HG03097 (cell line): ENCODE results near the gene STAB2.
"Not testable (repeated sequence)": the region's sequence is repeated elsewhere in the genome, so short reads cannot be mapped to it uniquely, and the experiment has no call there.

Experiments used
- ATAC-seq: cut with Tn5 transposase; IDR thresholded peaks from one replicate; pipeline ENCODE4 v1.9.1; 2021; ENCODE audit not compliant: unreplicated experiment, low FRiP score

Gene STAB2

DNA sequence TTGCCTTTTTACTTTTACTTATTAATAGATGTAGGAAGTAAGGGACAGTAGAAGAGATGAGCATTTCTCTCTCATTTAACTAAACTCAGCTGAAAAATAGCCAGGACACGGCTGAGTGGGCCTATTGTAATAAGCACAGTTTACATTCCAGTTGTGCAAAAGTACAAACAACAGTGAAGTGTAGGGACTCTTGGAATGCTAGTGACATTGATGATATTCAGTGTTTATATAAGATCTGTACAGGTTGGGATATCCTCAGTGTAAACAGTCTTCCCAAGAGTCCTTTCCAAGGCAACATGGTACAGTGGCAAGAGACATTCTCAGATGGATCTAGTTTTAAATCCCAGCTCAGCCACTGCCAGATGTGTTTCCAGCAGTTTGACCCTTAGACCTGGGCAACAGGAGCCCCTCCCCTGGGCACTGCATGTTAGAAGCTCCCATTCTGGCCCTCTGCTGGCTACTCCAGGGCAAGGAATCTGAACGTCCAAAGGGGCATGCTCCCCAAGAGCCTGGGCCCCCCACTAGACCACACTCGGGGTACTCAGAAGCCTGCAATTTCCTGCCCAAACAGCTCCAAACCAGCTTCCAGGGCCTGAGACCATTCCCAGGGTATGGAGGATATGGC lies 55.3 kb downstream of the STAB2 start:
- no peak for ATAC-seq

DNA sequence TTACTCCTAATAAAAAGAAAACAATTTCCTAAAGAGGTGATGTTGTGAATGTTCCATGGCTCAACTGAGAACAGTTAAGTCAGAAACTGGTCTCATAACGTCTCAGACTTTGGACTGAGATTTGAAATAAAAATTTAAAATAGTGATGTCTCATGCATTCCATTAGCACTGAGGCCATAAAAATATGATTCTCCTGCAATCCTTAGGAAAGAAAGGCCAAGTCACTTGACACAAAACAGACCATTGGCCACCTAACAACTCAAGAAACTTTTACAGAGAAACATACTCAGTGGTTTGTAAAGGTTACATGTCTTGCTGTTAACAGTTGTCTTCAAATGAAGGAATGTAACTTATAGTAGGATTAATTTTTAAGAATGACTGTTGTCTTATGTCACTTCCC lies 58.1 kb downstream of the STAB2 start:
- ATAC-seq: no peak

DNA sequence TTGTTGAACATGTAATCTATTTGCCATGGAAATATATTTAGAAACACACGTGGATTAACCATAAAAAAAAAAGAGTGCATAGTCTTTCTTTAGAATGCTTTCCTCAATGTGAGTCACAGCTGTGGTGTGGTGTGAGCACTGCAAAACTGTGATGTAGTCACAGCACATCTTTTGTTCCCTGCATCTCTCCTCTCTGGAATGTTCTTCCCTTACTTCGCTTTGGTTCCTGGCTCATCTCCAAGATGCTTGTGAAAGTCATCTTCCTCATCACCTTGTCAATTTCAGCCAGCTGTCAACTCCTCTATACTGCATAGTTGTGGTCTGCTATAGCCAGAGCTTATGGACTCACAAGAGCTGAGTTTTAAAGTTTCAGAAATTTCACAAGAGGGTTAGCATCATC lies 60.2 kb downstream of the STAB2 start:
- ATAC-seq: no peak

DNA sequence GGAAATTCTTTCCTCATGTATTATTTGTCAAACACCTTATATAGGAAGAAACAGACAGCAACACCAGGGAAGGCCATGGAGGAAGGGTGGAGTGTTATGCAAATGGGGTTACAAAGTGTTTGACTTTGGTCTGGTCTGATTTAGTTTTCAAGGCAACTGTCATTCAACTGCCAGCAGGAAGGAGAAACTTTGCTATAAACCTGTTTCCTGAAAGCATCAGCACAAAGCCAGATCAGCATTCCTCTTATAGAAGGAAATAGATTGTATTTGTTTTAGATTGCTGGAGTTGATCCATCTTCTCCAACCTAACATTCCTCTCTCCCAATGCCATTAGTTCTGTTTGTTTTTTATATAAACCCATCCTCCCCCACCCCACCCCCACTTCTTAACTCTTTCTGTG lies 65.7 kb downstream of the STAB2 start:
- no peak for ATAC-seq

DNA sequence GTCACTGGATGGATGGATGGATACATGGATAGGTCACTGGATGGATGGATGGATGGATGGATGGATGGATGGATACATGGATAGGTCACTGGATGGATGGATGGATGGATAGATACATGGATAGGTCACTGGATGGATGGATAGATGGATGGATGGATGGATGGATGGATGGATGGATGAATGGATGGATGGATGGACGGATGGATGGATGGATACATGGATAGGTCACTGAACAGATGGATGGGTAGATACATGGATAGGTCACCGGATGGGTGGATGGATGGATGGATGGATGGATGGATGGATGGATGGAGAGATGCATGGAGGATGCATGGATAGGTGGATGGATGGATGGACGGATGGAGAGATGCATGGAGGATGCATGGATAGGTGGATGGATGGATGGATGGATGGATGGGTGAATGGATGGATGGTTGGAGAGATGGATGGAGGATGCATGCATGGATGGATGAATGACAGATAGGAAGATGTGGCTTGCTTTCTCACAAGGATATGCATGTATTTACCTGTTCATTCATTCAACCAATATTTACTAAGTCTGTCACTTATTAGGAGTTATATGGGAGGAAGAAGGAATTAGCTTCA lies 66.6 kb downstream of the STAB2 start:
- ATAC-seq: not testable (repeated sequence)

GRCh38 chr12:103654816-103655215 lies 67.7 kb downstream of the STAB2 start:
- ATAC-seq: no peak

DNA sequence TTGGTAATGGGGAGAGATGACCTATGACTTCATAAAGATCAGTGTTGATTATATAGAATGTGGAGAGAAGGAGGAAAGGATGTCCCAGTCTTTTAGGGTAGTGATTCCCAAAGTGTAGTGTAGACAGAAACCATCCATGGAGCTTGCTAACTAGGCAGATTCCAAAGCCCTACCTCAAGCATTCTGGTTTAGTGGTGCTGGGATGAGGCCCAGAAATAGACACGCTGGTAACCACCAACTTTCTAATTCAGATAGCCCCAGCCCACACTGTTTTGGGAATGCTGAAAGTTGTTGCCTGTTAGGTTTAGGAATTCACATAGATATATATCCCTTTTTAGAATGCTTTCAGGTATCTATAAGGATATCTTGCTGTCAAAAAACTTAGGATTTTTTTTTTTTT lies 69.2 kb downstream of the STAB2 start:
- ATAC-seq: no peak

DNA sequence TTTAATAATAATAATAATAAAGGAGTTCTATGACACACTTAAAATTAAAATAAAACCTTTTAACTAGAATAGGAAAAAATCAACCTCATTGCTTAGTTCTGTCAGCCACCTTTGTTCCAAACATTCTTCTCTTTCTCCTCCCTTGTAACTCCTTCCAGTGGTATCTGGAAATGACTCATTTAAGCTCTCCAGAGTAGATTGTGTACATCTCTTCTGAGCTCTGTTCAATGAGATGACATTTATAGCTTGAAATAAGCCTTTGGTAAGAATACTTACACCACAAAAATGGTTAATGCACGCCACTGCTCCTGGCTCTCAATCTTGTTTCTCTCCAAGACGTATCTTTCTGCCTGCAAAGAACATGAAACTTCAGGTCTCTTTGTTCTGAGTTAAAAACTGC lies 70.3 kb downstream of the STAB2 start:
- ATAC-seq: no peak

DNA sequence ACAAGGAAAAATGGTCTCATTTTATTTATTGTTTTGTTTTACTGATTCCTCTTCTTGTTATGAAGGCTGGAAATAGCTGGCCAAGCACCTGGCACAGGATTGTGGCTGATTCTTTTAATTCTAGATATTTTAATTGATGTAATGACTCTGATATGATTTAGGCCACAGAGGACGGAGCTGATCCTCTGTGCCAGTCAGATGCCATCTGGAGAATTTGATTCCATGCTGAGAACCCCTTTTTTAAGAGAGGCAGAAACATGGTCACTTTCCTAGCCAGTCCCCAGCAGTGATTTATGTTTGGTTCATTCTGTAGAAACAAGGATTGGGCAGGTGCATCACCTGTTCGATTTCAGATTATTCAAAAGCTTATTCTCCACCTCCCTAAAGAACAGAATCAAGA lies 77.6 kb downstream of the STAB2 start:
- ATAC-seq: no peak

- no peak for ATAC-seq
Observed at GRCh38 chr12:103665971-103666370, 78.9 kb downstream of the STAB2 start.

GRCh38 chr12:103667125-103667524 lies 80.1 kb downstream of the STAB2 start:
- ATAC-seq: no peak

GRCh38 chr12:103668520-103668919 lies 81.4 kb downstream of the STAB2 start:
- ATAC-seq: no peak

GRCh38 chr12:103671367-103671766 lies 84.3 kb downstream of the STAB2 start:
- no peak for ATAC-seq

DNA sequence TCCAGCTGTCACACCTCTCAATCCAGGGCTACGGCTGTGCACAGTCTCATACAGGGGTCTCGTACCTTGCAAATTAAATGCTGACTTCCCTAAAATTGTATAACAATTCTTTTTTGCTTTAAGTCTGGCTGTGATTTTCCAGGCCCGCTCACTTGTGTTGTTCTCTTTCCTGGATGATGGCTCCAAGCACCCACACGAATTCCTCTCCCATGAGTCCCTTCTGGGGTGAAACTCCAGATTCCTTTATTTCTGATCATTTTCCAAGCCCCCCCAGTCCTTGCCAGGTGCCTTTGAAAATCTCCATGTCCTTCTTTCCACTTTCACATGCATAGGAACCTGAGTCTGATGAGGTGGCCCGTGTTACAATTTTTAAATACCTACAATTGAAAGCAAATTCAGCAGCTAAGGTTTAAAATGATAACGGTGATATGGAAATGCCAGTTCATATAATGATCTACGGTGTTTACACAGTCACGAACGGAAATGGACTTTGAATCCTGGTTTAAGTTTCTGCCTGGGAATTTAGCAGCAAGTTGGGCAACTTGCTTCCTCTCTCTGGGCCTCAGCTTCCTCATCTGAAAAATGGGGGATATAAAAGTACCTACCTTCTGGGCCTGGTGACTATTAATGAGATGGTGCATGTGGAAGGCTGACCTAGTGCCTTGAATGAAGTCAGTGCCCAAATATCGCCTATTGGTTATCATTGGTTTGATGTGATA lies 85.5 kb downstream of the STAB2 start:
- no peak for ATAC-seq

- no peak for ATAC-seq
Observed at GRCh38 chr12:103673487-103673886, 86.4 kb downstream of the STAB2 start.

GRCh38 chr12:103673891-103674375 lies 86.9 kb downstream of the STAB2 start:
- no peak for ATAC-seq

DNA sequence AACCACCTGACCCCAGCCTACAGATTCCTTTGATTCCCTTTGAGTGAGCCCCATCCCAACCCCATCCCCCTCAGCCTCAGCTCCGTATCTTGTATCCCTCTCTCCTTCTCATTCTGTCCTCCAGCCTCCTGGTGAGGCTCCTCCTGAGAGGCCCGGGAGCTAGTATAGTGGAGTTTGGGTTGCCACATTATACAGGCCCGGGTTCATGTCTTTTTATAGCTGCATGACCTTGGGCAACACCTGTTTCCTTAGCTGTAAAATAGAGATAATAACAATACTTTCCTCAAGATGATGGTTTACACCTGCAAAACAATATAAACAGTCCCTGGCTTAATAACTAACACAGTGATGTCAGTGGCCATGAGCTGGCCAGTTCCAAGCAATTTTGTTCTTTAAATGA lies 89.8 kb downstream of the STAB2 start:
- ATAC-seq: no peak

GRCh38 chr12:103677341-103677740 lies 90.3 kb downstream of the STAB2 start:
- no peak for ATAC-seq

DNA sequence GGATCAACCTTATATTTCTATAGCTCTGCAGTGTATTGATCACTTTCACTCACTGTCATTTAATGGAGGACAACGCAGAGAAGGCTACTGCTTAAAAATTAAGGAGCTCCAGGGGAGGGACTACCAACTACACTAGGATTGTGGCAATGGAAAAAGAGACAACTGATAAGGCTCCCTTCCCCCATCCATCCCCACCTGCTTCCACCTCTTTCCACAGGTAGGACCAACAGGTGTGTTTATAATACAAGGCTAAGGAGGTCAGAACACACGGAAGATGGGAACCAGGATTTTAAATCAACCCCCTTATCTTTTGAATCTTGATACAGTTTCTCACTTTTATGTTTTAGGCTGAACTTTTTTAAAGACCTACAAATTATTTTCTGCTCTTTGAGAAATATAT lies 90.8 kb downstream of the STAB2 start:
- ATAC-seq: no peak

DNA sequence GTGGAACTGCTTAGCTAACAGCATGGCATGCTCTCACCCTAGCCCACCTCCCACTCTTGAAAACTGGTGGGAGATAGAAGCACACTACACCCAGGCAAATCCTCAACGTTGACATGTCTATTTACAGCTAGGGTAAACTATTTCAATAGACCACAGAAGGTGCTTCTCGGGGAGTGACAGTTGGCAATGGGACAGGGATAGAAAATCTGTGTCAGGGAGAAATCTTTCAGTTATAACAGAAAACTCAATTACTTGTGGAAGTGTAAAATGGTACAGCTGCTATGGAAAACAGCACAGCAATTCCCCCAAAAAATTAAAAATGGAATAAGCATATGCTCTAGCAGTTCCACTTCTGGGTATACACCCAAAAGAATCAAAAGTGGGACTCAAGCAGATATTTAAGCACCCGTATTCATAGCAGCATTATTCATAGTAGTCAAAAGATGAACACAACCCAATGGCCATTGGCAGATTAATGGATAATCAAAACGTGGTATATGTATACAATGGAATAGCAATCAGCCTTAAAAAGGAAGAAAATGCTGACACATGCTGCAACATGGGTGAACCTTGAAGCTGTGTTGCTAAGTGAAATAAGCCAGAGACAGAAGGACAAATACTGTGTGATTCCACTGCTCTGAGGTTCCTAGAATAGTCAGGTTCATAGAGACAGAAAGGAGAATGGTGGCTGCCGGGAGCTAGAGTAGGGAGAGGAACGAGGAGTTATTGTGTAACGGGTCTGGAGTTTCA lies 92.5 kb downstream of the STAB2 start:
- ATAC-seq: no peak

DNA sequence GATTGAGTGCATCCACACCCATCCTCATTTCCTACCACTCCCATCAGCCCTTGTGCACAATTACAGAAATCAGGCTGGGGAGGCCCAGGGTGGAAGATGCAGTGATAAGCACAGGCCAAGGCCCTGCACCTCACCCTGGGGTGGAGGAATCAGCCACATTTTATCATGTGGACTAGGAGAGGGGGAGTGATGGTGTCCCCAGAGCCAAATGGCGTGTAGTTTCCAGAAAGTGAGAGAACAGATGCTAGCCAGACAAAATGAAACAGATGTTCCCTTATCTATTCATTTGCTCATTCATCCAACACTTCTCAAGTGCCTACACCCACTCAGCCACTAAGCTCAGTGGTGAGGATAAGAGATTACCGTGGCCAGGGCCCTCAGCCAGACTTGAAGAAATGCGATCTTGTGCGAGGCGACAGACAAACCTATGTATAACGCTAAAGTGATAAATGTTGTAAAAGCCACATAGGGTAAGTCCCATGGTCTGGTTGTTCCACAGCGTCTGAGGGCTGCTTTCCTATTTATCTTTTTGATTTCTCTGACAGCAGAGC lies 93.6 kb downstream of the STAB2 start:
- no peak for ATAC-seq
